ENCODE measurements around the gene HDAC4.

DNA sequence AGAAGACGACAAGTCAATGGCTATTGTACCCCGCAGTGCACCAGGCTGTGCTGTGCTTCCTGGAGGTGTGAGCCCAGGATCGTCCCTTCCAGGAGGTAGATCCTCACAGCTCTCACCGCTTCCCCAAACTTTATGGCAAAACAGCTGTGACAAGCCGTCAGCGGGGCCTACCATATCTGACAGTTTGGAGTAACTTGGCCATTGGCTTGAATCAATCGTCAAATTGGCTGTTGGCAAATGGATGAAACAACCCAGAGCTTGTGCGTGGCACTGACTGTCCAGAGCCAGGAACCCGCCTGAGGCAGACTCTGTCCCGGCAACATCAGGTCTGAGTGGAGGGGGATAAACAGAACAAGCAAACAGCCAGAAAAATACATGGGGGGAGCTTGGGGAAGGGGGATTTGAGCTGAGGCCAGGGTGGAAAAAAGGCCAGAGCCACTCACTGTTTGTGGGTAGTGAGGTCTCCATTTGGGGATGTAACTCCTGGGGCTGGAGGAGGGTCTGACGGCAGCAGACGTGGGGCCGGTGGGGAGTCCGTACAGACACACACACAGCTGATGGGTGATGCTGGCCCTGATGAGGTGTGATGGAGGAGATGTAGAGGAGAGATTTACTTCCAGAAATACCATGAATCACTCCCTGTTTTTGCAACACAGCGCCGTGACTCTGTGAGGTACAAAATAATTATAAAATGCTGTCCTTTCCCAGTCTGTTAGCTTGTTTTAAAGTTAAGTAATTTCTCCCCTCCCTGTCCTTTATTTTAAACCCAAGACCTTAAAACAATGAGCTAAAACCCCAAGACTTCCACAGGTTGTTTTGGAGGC is 378.2 kb downstream of the HDAC4 start:
- no peak for TF ChIP-seq ZNF384 (IDR thresholded peaks at IDR 0.05)
- no peak for TF ChIP-seq FOXA1 (IDR thresholded peaks at IDR 0.05)
- no peak for TF ChIP-seq FOXM1 (IDR thresholded peaks at IDR 0.05; ENCODE audit: borderline replicate concordance)
- no peak for TF ChIP-seq HDGF (IDR thresholded peaks at IDR 0.05; ENCODE audit: borderline replicate concordance)
- TF ChIP-seq, protein P1, sequence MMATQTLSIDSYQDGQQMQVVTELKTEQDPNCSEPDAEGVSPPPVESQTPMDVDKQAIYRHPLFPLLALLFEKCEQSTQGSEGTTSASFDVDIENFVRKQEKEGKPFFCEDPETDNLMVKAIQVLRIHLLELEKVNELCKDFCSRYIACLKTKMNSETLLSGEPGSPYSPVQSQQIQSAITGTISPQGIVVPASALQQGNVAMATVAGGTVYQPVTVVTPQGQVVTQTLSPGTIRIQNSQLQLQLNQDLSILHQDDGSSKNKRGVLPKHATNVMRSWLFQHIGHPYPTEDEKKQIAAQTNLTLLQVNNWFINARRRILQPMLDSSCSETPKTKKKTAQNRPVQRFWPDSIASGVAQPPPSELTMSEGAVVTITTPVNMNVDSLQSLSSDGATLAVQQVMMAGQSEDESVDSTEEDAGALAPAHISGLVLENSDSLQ (IDR thresholded peaks at IDR 0.05): no peak
- no peak for TF ChIP-seq ARNT (IDR thresholded peaks at IDR 0.05)
- TF ChIP-seq SUZ12 (IDR thresholded peaks at IDR 0.05): no peak

Data from HEK293T (cell line).